Osteocyte (in vitro differentiated cells): ENCODE results near the gene GADD45G. TPM values are rescaled to one million over a fixed set of nuclear protein-coding genes. Genes with fewer than 3 reads are reported as not detected.

ENCODE experiments used
- DNase-seq: peaks from one replicate; pipeline ENCODE4 v3.0.0; 2021; ENCODE audit warnings: mixed read lengths; ENCODE audit not compliant: unreplicated experiment; ENCODE audit errors: extremely low spot score
- H3K27ac Mint-ChIP-seq: one replicate; pipeline ENCODE4 v1.8.0; 2021; ENCODE audit warnings: mild to moderate bottlenecking, mixed read lengths; ENCODE audit not compliant: unreplicated experiment
- H3K27me3 Mint-ChIP-seq: one replicate; pipeline ENCODE4 v1.8.0; 2021; ENCODE audit warnings: mixed read lengths; ENCODE audit not compliant: unreplicated experiment
- H3K36me3 Mint-ChIP-seq: one replicate; pipeline ENCODE4 v1.8.0; 2021; ENCODE audit warnings: mixed read lengths; ENCODE audit not compliant: unreplicated experiment
- H3K4me1 Mint-ChIP-seq: one replicate; pipeline ENCODE4 v1.8.0; 2021; ENCODE audit warnings: mixed read lengths; ENCODE audit not compliant: unreplicated experiment
- H3K4me3 Mint-ChIP-seq: one replicate; pipeline ENCODE4 v1.8.0; 2021; ENCODE audit warnings: mild to moderate bottlenecking, moderate library complexity, mixed read lengths; ENCODE audit not compliant: unreplicated experiment
- H3K9me3 Mint-ChIP-seq: one replicate; pipeline ENCODE4 v1.8.0; 2021; ENCODE audit warnings: mixed read lengths; ENCODE audit not compliant: unreplicated experiment
- CTCF ChIP-seq: fragments of 200-600 bp; sonication (generic); IDR thresholded peaks from 2 replicates; pipeline ENCODE4 v1.5.0; 2021; ENCODE audit warnings: antibody characterized with exemption, mild to moderate bottlenecking, moderate library complexity
- total RNA-seq: library from RNA; stranded (reverse); gene quantifications from 2 replicates; pipeline ENCODE4 v1.2.1, GENCODE V29; 2021

Gene GADD45G
- total RNA-seq, 1 donor from 2014 or later, result 1.0 TPM

- Mint-ChIP-seq H3K4me3 (no peak overlapping the region), H3K27ac (no peak overlapping the region), H3K4me1 (peaks cover 16% of the 10 kb centered on the region), H3K36me3 (no peaks in the 10 kb centered on the region), H3K27me3 (peaks cover 16% of the 10 kb centered on the region), H3K9me3 (no peaks in the 10 kb centered on the region)
- no peak for DNase-seq
- no peak for TF ChIP-seq CTCF
Measured at GRCh38 chr9:89609426-89610006, 4.7 kb downstream of the GADD45G start.

GRCh38 chr9:89610391-89610925 is 5.6 kb downstream of the GADD45G start:
- no peak overlapping the region for H3K4me3 Mint-ChIP-seq
- no peak for TF ChIP-seq CTCF
- H3K36me3 Mint-ChIP-seq, result no peaks in the 10 kb centered on the region
- H3K9me3 Mint-ChIP-seq, result no peaks in the 10 kb centered on the region
- H3K27ac Mint-ChIP-seq, result no peak overlapping the region
- no peak for DNase-seq
- H3K27me3 Mint-ChIP-seq, result peaks cover 10% of the 10 kb centered on the region
- H3K4me1 Mint-ChIP-seq, result peaks cover 10% of the 10 kb centered on the region

- no peak for DNase-seq
- no peaks in the 10 kb centered on the region for H3K36me3 Mint-ChIP-seq
Measured at GRCh38 chr9:89611425-89611824, 6.6 kb downstream of the GADD45G start.

GRCh38 chr9:89612566-89613278 is 7.9 kb downstream of the GADD45G start:
- H3K4me1 Mint-ChIP-seq, result no peaks in the 10 kb centered on the region

More at GRCh38 chr9:89611425-89611824, 6.6 kb downstream of the GADD45G start:
- Mint-ChIP-seq H3K4me1 (peaks cover 4% of the 10 kb centered on the region), H3K4me3 (no peak overlapping the region), H3K9me3 (no peaks in the 10 kb centered on the region), H3K27ac (no peak overlapping the region), H3K27me3 (peaks cover 10% of the 10 kb centered on the region)
- TF ChIP-seq CTCF, result no peak

More at GRCh38 chr9:89612566-89613278, 7.9 kb downstream of the GADD45G start:
- Mint-ChIP-seq H3K9me3 (no peaks in the 10 kb centered on the region), H3K36me3 (no peaks in the 10 kb centered on the region), H3K27ac (no peak overlapping the region), H3K4me3 (no peak overlapping the region), H3K27me3 (peaks cover 10% of the 10 kb centered on the region)
- DNase-seq, result no peak
- TF ChIP-seq CTCF, result no peak
